ENCODE data around the gene BORCS5. TPM values are rescaled to one million over a fixed set of nuclear protein-coding genes. Genes with fewer than 3 reads are reported as not detected.

BORCS5 gene
- total and polyA plus RNA-seq, 2 of the 8 experiments (the other 6 are each of a cell fraction or from before 2014, with no cell fraction given), result 8.3 to 17.4 TPM

GRCh38 chr12:12445882-12446181 is 89.0 kb downstream of the BORCS5 start:
- peaks cover 0 to 3% (median 0%) of the 10 kb centered on the region in 4 experiments; a peak in 1 of 7 replicates for H3K4me1 ChIP-seq (replicated peaks in 1 of 4; ENCODE audit: control insufficient read depth in 3 of 4, insufficient read depth in 4 of 4, low read length in 3 of 4)
- no peak overlapping the region for H3K4me3 ChIP-seq (ENCODE audit: extremely low read depth in 1 of 4, insufficient read depth in 2 of 4, low read depth in 3 of 4, low read length in 4 of 4)
- POLR2A ChIA-PET (ENCODE audit: partially characterized antibody), result interaction anchor here (0.6 to 1.2 kb wide), 3 partner anchors 11 to 156 kb away, joined by 3 to 5 read pairs (median 3); no protein-coding TSS in a partner anchor
- no peak overlapping the region for H2BK5ac ChIP-seq (ENCODE audit: low read depth, low read length)
- no peak for FAIRE-seq
- H4K5ac ChIP-seq (ENCODE audit: insufficient read length, low read depth, low read length), result no peak overlapping the region
- no peak overlapping the region for H4K8ac ChIP-seq (ENCODE audit: extremely low read depth, insufficient read depth, low read length)
- no peaks in the 10 kb centered on the region for H3K9me3 ChIP-seq (ENCODE audit: insufficient read depth in 2 of 2, low read depth in 1 of 2, low read length in 1 of 2)
- no peak overlapping the region for H2BK15ac ChIP-seq (ENCODE audit: low read length)
- no peaks in the 10 kb centered on the region for H3K79me1 ChIP-seq (ENCODE audit: low read depth, low read length)
- H3K9ac ChIP-seq (replicated peaks in 1 of 4; ENCODE audit: extremely low read depth in 1 of 4, low read depth in 3 of 4, low read length in 3 of 4), result no peak overlapping the region
- H3K27ac ChIP-seq (ENCODE audit: low read depth, low read length), result no peak overlapping the region
- H4K91ac ChIP-seq (replicated peaks; ENCODE audit: insufficient read length, low read length), result no peak overlapping the region
- 93% methylated on average over 2 of the region's 2 CpGs; no CpG with 5 or more reads in 1 of the 2 experiments for WGBS, 2 experiments (ENCODE audit: extremely low coverage in 1 of 2, insufficient coverage in 1 of 2, insufficient read length in 1 of 2, insufficient replicate concordance in 2 of 2, low coverage in 1 of 2, low lambda C conversion rate in 2 of 2, missing lambda C conversion rate in 1 of 2)
- no peak overlapping the region for H2BK12ac ChIP-seq (ENCODE audit: low read depth, low read length)
- no peak overlapping the region for H3K4ac ChIP-seq (replicated peaks; ENCODE audit: insufficient read length, low read depth, low read length)
- no peak overlapping the region for H2AFZ ChIP-seq (ENCODE audit: low read length)
- peak in 1 of 2 experiments; percentile 19 for DNase-seq (ENCODE audit: low read depth in 1 of 2, low spot score in 2 of 2)
- no peak overlapping the region for H3K23ac ChIP-seq (ENCODE audit: insufficient read length)
- H2BK120ac ChIP-seq (replicated peaks; ENCODE audit: low read depth, low read length), result no peak overlapping the region
- H3K18ac ChIP-seq (ENCODE audit: extremely low read depth, low read length), result no peak overlapping the region
- H2AK5ac ChIP-seq (ENCODE audit: low read depth, low read length), result no peak overlapping the region
- H3K56ac ChIP-seq (replicated peaks; ENCODE audit: insufficient read length, low read depth, low read length), result no peak overlapping the region
- H3K14ac ChIP-seq (ENCODE audit: insufficient read length), result no peak overlapping the region
- no peak for TF ChIP-seq RXRA (IDR thresholded peaks at IDR 0.05; ENCODE audit: insufficient read depth, low read depth, low read length)
- no peak for TF ChIP-seq CTBP2 (IDR thresholded peaks at IDR 0.05; ENCODE audit: borderline replicate concordance, insufficient read depth, insufficient read length, low read length)
- no peak for TF ChIP-seq RNF2 (IDR thresholded peaks at IDR 0.05; ENCODE audit: borderline replicate concordance, low read depth, low read length, missing control alignments, poor library complexity, severe bottlenecking)
- no peak for TF ChIP-seq TBP (IDR thresholded peaks at IDR 0.05; ENCODE audit: low read depth, low read length)
- TF ChIP-seq, protein P1, sequence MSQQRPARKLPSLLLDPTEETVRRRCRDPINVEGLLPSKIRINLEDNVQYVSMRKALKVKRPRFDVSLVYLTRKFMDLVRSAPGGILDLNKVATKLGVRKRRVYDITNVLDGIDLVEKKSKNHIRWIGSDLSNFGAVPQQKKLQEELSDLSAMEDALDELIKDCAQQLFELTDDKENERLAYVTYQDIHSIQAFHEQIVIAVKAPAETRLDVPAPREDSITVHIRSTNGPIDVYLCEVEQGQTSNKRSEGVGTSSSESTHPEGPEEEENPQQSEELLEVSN (IDR thresholded peaks at IDR 0.05), result no peak
- no peak for TF ChIP-seq BRCA1 (IDR thresholded peaks at IDR 0.05; ENCODE audit: low read depth, low read length)
- TF ChIP-seq SP4 (IDR thresholded peaks at IDR 0.05; ENCODE audit: low read length), result no peak
- TF ChIP-seq HDAC2 (IDR thresholded peaks at IDR 0.05; ENCODE audit: borderline replicate concordance in 1 of 2, low read depth in 2 of 2, low read length in 2 of 2), result no peak
- H3K79me2 ChIP-seq (ENCODE audit: control insufficient read depth in 1 of 2, insufficient read depth in 2 of 2, low read length in 2 of 2), result no peaks in the 10 kb centered on the region
- no peak overlapping the region for H2BK20ac ChIP-seq (ENCODE audit: low read length)
- H3K27me3 ChIP-seq (replicated peaks in 1 of 4; ENCODE audit: control insufficient read depth in 3 of 4, extremely low read depth in 1 of 4, insufficient read depth in 3 of 4, low read length in 3 of 4), result no peaks in the 10 kb centered on the region
- CTCF ChIA-PET (ENCODE audit: partially characterized antibody), result interaction anchor here (1.0 kb wide), 1 partner anchor 71 kb away, joined by 3 read pairs; no protein-coding TSS in a partner anchor
- no peaks in the 10 kb centered on the region for H3K23me2 ChIP-seq (ENCODE audit: low read depth, low read length)
- H3K36me3 ChIP-seq (ENCODE audit: control insufficient read depth in 2 of 4, insufficient read depth in 4 of 4, low read length in 3 of 4), result no peaks in the 10 kb centered on the region
- H3K4me2 ChIP-seq (ENCODE audit: insufficient read depth in 1 of 2, low read depth in 2 of 2, low read length in 2 of 2), result no peak overlapping the region
- no peaks in the 10 kb centered on the region for H4K20me1 ChIP-seq (replicated peaks in 1 of 2; ENCODE audit: control insufficient read depth in 1 of 2, insufficient read depth in 2 of 2, low read length in 2 of 2)
